Left renal pelvis (tissue), 4 donors: ENCODE data around the gene PSRC1. TPM values are rescaled to one million over a fixed set of nuclear protein-coding genes. Genes with fewer than 3 reads are reported as not detected.
"Not testable (repeated sequence)": the region's sequence is repeated elsewhere in the genome, so short reads cannot be mapped to it uniquely, and the experiment has no call there.

Source experiments
- DNase-seq, 4 donors: peaks; one replicate each; pipeline ENCODE4 v3.0.0-alpha.2; 2013; ENCODE audit warnings: low read depth in 4 of 4, low spot score in 3 of 4
- polyA plus RNA-seq, 4 donors: library from polyadenylated mRNA; unstranded; fragments of 120-200 nt; gene quantifications; one replicate each; pipeline ENCODE4 v1.2.1, GENCODE V29; 2013; ENCODE audit not compliant: insufficient read length in 4 of 4

The PSRC1 gene
- polyA plus RNA-seq, result 10 to 100 TPM; 22.3 to 25.5 (median 24.4) TPM

DNA sequence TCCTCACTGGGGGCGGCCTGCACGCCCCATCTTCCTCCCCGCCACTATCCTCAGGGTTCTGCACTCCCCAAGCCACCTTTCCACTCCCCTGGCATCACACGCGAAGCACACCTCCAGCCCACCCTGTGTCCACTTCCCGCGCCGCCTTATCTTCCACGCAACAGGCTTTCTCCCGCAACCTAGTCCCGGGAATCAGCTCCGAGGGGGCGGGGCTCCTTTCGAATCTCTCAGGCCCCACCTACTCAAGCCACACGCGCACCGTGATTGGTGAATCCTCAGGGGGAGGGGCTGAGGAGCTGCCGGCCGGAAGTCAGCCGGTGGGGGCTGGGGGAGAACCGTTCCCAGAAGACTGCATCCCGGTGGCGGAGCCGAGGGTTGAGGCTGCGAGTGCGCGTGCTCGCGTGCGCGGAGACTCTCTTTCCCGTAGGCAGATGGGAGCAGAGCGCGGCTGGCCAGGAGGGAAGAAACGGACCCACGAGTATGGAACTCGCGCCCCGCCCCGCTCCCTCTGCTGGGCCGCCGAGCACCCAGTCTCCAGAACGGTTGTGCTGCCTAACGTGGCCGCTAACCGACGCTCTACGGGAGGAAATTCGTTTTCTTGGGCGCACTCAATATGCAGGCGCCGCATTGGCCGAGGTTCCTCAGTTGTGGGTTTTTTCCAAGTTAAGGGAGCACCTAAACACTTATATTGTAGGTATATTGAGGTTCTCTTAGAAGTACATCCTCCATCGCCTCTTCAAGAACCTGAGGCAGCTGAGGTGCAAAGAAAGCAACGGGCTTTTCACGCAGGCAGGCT is at the start of gene PSRC1:
TSS of gene PSRC1 (minus strand) at position 194 of the 796 bp plus-strand sequence.
- peak; percentile 90 to 92 (median 90) for DNase-seq

DNA sequence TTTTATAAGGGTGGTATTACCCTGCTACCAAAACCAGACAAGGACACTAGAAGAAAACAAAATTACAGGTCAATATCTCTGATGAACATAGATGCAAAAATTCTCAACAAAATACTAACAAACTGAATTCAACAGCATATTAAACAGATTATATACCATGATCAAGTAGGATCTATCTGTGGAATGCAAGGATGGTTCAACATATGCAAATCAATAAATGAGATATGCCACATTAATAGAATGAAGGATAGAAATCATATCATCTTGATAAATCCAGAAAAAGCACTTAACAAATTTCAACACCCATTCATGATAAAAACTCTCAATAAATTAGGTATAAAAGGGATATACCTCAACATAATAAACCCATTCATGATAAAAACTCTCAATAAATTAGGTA is 48.2 kb upstream of the PSRC1 start:
- no peak for DNase-seq

DNA sequence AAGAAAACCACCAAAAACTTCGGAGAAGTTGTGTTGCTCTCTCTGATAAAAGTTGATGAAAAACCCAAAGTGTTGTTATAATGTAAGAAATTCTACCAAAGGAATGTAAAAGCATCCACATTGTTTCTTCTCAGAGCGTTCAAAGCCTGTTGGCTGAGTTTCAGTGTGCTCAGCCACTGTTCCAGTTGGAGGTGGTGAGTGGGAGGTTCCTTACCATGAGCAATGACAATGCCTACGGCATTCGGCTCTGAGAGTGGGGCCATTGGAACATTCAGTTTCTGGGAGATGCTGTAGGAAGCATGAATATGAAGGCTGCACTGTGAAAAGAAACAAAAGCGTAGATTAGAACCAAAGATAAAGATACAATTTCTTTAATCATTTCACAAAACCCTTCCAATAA is 44.3 kb upstream of the PSRC1 start:
- no peak for DNase-seq

DNA sequence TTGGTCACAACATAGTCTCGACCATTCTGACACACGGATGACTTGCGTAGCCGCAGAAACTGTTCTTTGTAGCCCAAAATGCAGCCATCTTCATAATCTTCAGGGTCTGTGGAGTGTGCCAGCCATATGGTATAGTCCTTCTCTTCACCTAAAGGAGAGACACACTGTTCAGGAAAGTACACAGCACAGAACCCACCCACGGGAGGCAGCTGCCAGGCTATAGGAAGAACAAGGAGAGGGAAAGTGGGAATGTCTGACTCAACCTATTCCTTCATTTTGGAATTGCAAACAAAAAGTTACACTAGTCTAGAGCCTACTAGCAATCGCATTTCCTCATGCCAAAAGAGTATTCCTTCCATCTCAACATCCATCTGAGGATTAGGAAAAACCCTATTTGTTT is 40.0 kb upstream of the PSRC1 start:
- DNase-seq, result no peak

DNA sequence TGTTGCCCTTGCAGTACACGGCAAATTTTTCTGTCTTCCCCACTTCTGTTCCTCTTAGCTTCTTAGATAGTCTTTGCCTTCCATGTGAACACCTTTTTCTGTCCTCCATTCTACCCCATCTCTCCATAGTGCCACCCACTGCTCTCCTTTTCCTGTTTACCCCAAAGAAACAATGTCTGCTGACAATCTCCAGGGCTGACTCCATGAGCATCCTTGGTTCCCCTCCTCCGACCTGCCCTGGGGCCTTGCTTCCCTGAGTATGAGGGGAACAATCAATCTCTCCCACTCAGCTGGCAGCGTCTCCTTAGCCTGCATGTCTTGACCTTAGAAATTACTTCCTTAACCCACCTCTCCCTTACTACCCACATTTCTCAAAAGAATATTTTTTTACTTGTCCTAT is 36.2 kb upstream of the PSRC1 start:
- no peak for DNase-seq

DNA sequence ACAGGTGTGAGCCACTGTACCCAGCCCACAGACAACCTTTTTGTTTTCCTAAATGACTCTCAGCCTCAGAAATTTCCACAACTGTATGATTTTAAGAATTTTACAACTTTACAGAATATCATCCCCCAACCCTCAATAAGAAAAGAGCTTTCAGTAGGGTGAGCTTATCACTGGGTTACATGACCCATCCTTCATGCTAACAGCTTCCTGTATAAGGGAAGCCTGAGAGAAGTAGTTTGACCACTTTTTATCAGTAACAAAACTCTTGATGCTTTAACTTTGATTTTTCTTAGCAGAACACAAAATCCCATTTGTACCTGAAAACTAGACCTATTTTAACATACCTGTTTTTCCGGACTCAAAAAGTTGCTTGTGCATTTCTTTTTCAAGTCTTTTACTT is 33.6 kb upstream of the PSRC1 start:
- DNase-seq, result no peak

DNA sequence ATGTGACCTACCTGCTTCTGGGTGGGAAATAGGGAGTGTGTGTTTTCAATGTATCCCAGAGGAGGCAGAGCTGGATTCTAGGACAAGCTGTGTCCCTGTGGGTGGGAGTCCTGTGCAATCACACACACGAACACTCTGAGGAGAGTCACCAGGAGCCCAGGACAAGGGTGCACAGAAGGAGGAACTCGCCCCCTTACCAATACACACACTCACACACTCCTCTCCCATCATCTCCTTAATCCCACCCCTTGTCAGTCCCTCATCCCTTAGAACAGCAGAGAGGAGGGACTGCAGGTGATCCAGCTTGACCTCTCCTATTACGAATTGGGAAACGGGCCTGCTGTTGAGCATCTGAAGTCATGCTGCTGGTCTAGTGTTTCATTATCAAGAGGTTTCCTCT is 32.3 kb upstream of the PSRC1 start:
- DNase-seq, result no peak

DNA sequence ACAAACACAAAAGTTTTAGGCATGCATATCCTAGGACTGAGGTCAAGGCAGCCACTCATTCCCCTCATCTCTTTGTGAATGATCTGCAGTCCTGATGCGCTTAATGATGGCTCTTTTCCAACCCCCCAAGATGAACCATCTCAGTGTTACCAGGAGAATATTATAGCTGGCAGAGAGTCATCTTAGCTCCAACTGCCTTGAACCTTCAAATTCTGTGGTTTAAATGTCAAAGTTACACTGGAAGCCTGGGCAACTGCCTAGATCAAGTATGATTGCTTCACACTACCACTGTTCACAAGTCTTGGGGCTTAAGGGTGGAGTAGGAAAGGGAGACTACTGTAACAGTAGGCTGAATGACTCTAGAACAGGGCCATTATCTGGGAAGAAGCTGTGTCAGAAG is 31.9 kb upstream of the PSRC1 start:
- no peak for DNase-seq

DNA sequence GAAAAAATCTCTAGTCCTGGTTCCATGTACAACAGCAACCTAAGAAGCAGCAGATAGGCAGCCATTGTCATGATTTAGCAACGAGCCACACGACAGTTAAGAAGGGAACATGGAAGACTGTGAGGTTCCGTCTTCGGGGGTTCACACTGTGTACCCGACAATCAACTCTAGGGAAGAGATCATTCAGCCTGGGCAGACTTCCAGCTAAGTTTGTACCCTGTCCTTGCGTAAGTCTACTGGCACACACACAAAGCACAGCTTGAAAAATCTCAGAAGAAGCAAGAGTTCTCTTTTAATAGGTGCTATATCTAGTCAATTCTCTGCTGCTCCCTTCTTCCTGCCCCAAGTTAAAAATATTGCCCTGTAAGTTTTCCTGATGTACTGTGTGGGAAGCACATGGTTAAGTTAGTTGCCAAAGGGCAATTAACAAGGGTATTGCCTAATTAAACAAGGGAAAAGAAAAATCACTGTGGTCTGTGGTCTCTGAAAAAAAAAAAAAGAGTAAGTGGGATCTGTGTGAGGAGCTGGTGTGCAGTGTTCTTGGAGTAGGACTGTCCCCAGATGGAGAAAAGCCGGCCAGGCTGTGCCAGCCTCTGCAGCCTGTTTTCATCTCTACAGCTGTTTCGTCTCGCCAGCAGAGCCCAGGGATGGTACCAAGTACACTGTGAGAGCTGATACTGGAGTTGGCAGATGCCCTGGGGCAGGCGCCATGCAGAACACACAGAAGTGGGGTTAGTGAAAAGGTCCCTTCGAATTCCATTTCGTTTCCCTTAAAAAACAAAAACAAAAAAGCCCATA is 30.2 kb upstream of the PSRC1 start:
- no peak for DNase-seq

DNA sequence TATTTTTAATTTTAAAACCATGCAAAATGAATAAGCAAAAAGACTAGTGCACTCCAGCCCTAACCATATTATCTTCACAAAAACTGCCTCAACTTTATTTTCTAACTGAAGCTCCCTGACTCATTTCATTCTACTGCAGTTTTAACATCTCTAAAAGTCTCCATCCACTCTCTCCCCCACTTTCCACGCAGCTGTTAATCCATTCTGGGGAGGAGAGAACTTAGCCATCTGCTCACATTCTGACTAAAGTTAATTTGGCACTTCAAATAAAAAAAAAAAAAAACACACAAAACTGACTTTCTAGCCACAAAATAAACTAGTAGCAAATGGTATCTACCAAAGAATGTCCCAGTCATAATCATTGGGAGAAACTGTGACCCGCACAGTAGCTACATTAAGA is 29.3 kb upstream of the PSRC1 start:
- DNase-seq, result no peak

DNA sequence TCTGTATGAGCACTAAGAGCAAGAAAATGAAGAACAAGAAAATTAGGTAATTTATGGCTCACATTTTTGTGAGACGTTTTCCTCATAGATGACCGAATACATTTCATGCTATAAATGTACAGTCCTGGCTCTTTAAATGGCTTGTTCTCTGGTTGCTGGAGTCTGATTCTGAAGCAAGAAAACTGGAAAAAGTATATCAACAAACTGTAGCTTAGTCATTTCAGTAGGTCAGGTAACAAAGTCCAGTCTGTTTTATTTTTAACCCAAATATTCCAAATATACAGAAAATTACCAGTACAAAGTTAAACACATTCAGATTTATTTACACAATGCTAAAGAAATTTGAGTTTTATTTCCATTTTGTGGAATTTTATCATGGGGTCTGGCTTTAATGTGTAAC is 26.4 kb upstream of the PSRC1 start:
- DNase-seq, result no peak

DNA sequence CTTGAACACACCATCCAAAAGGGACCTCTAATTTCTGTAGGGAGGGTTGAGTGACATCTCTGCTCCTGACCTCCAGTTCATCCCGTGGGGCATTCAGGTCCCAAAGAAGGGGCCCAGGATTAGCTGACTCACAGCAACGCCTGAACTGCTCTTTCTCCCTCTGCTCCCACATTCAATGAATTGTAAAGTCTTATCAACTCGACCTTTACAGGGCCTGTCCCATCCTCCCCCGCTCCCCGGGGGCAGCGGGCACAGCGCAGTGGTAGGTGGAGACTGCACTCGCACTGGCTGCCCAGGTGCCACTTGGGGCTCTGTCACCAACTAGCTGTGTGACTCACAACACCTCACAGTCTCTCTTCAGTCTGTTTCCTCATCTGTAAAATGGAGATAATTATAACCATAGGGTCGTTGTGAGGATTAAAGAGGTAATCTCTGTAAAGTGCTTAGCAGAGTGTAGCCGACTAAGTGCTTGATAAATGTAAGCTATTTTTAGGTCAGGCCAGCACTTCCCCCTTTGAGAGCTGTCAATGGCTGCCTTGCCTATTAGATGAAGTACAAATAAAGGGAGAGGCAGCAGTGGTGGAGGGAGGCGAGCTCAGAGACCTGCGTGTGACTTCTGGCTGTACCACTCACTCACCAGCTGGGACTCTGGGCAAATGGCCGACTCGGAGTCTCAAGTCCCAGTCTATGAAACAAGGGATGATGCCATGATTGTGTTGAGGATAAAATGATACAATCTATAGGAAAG is 24.5 kb upstream of the PSRC1 start:
- DNase-seq, result no peak

DNA sequence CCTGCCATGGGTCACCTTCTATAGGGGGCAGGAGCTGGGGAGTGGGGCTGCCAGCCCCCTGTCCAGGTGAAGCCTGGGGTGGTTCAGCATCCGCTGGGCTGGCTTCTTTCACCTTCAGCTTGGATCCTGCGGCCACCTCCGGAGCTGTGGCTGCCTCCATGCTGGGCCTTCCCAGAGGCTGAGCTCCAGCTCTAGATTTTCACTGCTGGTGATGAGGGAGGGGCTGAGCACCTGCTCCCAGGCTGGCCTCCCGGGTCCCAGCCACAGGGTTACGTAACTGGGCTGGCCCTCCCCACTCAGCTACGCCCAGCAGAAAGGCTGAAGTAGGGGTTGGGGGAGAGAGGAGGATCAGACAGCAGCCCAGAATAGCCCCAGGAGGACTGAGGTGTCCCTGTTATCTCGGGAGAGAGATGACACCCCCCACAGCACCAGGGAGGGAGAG is 23.9 kb upstream of the PSRC1 start, which contains the start of gene MYBPHL:
TSS of gene MYBPHL (minus strand) at position 180 of the 442 bp plus-strand sequence. CDS start at position 160, 20 bp downstream.
- DNase-seq, result no peak

DNA sequence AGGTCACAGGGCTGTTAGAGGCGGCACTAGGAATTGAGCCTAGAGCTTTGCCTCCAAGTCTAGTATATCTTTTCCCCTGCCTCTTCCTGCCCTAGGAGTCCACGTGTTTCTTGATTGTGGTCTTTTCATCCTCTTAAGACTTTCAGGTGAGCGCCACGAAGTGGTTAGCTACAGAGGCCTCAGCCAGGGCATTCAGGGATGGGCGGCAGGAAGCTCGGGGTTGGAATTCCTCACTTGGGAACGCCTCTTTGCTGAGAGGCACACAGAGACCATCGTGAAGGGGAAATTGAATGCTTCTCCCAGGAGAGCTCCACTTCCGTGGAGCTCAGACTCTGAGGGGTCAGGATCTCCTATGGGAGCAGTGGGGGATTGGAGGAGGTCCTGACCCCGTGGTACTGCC is 23.0 kb upstream of the PSRC1 start:
- DNase-seq, result not testable (repeated sequence)

DNA sequence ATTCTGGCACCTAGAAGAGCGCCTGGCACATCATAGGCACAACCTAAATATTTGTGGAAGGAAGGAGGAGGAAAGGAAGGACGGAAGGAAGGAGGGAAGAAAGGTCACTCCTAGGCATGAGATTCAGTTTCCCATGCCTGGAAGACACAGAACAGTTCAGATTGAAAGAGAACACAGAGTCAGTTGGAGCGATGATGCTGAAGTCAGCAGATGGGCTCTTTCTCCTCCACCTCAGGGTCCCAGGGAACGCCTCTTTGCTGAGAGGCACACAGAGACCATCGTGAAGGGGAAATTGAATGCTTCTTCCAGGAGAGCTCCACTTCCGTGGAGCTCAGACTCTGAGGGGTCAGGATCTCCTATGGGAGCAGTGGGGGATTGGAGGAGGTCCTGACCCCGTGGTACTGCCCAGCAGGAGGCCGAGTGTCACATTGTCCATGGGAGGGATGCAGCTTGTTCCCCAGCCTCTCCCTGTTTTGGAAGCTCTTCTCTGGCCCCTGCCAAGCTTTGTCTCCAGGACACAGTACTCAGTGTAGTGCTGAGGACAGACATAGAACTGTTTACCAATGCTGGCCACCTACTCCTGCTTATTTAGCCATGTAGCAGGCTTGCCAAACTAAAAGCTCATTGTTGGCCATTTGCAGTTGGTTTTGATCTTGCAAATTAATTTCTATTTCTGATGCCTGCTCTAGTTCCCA is 21.4 kb upstream of the PSRC1 start:
- no peak for DNase-seq

DNA sequence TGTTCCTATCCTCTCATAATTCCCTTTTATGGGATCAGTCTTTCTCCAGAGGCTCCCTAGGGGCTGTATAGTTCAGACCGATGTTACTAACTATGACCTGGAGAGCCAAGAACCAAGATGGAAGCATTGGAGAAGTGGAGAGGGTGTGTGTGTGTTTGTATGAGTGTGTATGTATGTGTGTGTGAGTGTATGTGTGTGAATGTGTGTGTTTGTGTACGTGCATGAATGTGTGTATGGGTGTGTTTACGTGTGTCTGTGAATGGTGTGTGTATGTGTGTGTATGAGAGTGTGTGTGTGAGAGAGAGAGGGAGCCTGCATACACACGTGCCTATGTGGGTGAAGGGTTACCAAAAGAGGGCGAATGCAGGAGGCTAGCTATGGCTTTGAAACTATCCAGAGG is 18.9 kb upstream of the PSRC1 start:
- no peak for DNase-seq

DNA sequence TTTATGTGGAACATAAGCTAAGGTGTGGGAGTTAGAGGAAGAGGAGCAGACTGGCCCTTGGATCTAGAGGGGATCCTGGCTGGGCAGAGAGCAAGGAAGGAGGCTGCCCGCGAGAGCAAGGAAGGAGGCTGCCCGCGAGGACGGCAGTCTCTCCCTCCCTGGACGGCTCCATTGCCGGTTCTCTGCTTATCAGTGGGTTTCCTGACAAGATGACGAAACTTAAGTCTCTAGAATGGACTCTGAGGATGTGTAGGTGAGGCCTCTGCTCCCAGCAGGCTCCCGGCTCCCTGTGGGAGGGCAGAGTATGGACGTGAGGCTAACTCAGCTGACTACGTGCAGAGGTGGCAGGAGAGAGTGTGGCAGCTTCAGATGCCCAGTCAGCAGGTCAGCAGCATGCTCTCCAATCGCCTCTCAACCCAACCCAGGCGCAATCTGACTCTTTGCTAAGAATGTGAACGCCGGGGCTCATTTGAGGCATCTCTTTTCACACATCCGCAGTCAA is 17.8 kb upstream of the PSRC1 start:
- DNase-seq, result no peak

DNA sequence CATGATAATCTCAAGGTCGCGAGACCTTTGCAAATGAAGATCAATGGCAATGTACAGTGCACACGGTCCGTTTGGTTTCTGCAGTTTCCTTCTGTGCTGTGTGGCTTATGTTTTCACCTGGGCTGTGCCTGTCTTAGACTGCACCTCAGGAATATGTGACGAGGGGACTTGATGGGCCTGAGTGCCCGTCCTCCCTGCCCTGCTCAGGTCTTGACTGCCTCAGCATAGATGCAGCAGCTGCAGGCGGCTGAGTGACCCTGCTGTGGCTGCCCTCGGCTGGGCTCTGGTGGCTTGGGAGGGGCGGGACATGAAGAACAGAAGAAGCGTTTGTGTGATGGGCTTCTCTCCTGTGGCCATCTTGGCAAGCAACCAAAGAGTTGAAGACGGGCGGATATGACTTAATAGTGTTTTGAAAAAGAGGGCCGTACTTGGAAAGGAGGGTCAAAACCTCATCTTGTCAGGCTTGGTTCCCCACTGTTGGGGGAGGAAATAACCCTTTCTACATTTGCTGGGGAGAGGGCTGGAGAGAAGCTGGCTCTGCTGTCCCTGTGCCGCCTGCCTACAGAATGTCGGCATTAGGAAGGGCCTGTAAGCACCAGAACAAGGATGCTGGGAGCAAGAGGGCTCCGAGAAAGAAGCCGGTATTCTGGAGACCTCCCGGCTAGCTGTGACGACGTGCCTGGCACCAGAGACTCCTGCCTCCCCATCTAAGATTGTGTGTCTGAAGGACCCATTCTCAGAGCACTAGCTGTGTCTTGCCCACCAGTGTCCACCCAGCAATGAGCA is 16.8 kb upstream of the PSRC1 start:
- no peak for DNase-seq
